Hematopoietic multipotent progenitor cell (in vitro differentiated cells): ENCODE data around the gene C16orf54. TPM values are rescaled to one million over a fixed set of nuclear protein-coding genes. Genes with fewer than 3 reads are reported as not detected.

Experiments used
- total RNA-seq: library from RNA; depleted of rRNA; stranded (reverse); fragments of >200 nt; gene quantifications from one replicate; pipeline ENCODE4 v1.2.3, GENCODE V29; 2012

C16orf54 gene
- total RNA-seq, 1 donor: 64.9 TPM

Other genes starting within 250 kb of the C16orf54 start
- 25.6 TPM for gene NPIPB12, start 239.6 kb downstream of the C16orf54 start, total RNA-seq
- 451 TPM for gene SPN, start 82.7 kb downstream of the C16orf54 start, total RNA-seq
- 12.9 TPM for gene QPRT, start 66.8 kb downstream of the C16orf54 start, total RNA-seq
- gene ZG16, start 32.3 kb upstream of the C16orf54 start, total RNA-seq: not detected
- gene KIF22, start 44.8 kb upstream of the C16orf54 start, total RNA-seq: 73.8 TPM
- 711 TPM for gene MAZ, start 60.5 kb upstream of the C16orf54 start, total RNA-seq
- 0.27 TPM for gene PRRT2, start 66.2 kb upstream of the C16orf54 start, total RNA-seq
- gene PAGR1, start 70.2 kb upstream of the C16orf54 start, total RNA-seq: 24.5 TPM
- 118 TPM for gene MVP, start 74.5 kb upstream of the C16orf54 start, total RNA-seq
- 106 TPM for gene CDIPT, start 117.2 kb upstream of the C16orf54 start, total RNA-seq
- 1.3 TPM for gene SEZ6L2, start 153.6 kb upstream of the C16orf54 start, total RNA-seq
- gene ASPHD1, start 154.5 kb upstream of the C16orf54 start, total RNA-seq: 0.27 TPM
- gene KCTD13, start 180.2 kb upstream of the C16orf54 start, total RNA-seq: 11.3 TPM
- 64.6 TPM for gene TMEM219, start 216.1 kb upstream of the C16orf54 start, total RNA-seq
- gene TAOK2, start 227.9 kb upstream of the C16orf54 start, total RNA-seq: 29.1 TPM
- gene HIRIP3, start 249.6 kb upstream of the C16orf54 start, total RNA-seq: 9.4 TPM